KBM-7 (cell line): ENCODE results near the gene MOB3C.

Experiments
- DNase-seq: peaks from one replicate; pipeline ENCODE4 v3.0.0-alpha.2; 2015
- in situ Hi-C: fragments of 300-500 bp; cut with MboI; formaldehyde crosslinking; loops from 2 replicates; pipeline ENCODE4 v1.14.3; 2020; ENCODE audit warnings: low sequenced_read_pairs, low pct_unique_long_range_greater_than_20kb, mixed read lengths

Gene MOB3C

GRCh38 chr1:46583494-46583893 lies 33.1 kb downstream of the MOB3C start:
- in situ Hi-C loops: no loop called here
- DNase-seq: no peak

- peak; percentile 41 for DNase-seq
- in situ Hi-C loops: no loop called here
These were observed 33.6 kb downstream of the MOB3C start for GRCh38 chr1:46582972-46583371.

- in situ Hi-C loops: no loop called here
- peak; percentile 88 for DNase-seq
These were observed 34.7 kb downstream of the MOB3C start for GRCh38 chr1:46581681-46582455.

- peak; percentile 80 for DNase-seq
- in situ Hi-C loops: no loop called here
These were observed 36.3 kb downstream of the MOB3C start for GRCh38 chr1:46580140-46580903.

- DNase-seq: no peak
- in situ Hi-C loops: no loop called here
These were observed 38.9 kb downstream of the MOB3C start for GRCh38 chr1:46577671-46578070.

GRCh38 chr1:46576596-46576995 lies 40.0 kb downstream of the MOB3C start:
- in situ Hi-C loops: no loop called here
- no peak for DNase-seq

- in situ Hi-C loops: no loop called here
- DNase-seq: no peak
These were observed 40.8 kb downstream of the MOB3C start for GRCh38 chr1:46575778-46576177.

GRCh38 chr1:46575300-46575699 lies 41.3 kb downstream of the MOB3C start:
- in situ Hi-C loops: no loop called here
- no peak for DNase-seq

GRCh38 chr1:46571691-46572225 lies 44.9 kb downstream of the MOB3C start:
- DNase-seq: no peak
- in situ Hi-C loops: loop anchor here (25.0 kb wide), 1 partner anchor 141 kb away; the partner anchor contains the start of gene EFCAB14

GRCh38 chr1:46569884-46570725 lies 46.5 kb downstream of the MOB3C start:
- DNase-seq: no peak
- in situ Hi-C loops: loop anchor here (25.0 kb wide), 1 partner anchor 142 kb away; the partner anchor contains the start of gene EFCAB14

- DNase-seq: no peak
- in situ Hi-C loops: loop anchor here (25.0 kb wide), 1 partner anchor 143 kb away; the partner anchor contains the start of gene EFCAB14
These were observed 47.5 kb downstream of the MOB3C start for GRCh38 chr1:46569116-46569515.

GRCh38 chr1:46568461-46568891 lies 48.1 kb downstream of the MOB3C start:
- in situ Hi-C loops: loop anchor here (25.0 kb wide), 1 partner anchor 144 kb away; the partner anchor contains the start of gene EFCAB14
- DNase-seq: no peak

GRCh38 chr1:46563341-46563740 lies 53.3 kb downstream of the MOB3C start:
- in situ Hi-C loops: loop anchor here (25.0 kb wide), 1 partner anchor 149 kb away; the partner anchor contains the start of gene EFCAB14
- no peak for DNase-seq

GRCh38 chr1:46562498-46562897 lies 54.1 kb downstream of the MOB3C start:
- in situ Hi-C loops: loop anchor here (25.0 kb wide), 1 partner anchor 150 kb away; the partner anchor contains the start of gene EFCAB14

GRCh38 chr1:46558966-46559365 lies 57.6 kb downstream of the MOB3C start:
- in situ Hi-C loops: loop anchor here (25.0 kb wide), 1 partner anchor 153 kb away; the partner anchor contains the start of gene EFCAB14
- no peak for DNase-seq

More at GRCh38 chr1:46562498-46562897, 54.1 kb downstream of the MOB3C start:
- DNase-seq: no peak

GRCh38 chr1:46558141-46558963 lies 58.3 kb downstream of the MOB3C start:
- DNase-seq: no peak
- in situ Hi-C loops: loop anchor here (25.0 kb wide), 1 partner anchor 154 kb away; the partner anchor contains the start of gene EFCAB14
